ENCODE measurements around the gene CCDC91. TPM values are rescaled to one million over a fixed set of nuclear protein-coding genes. Genes with fewer than 3 reads are reported as not detected.

Gene CCDC91
- total RNA-seq, 4 donors from 2014 or later = 19.0 to 38.1 (median 23.1) TPM

- TF ChIP-seq EP300 (IDR thresholded peaks at IDR 0.05) (no peak), POLR2AphosphoS5 (IDR thresholded peaks at IDR 0.05) (no peak), POLR2A (IDR thresholded peaks at IDR 0.05) (no peak)
- TF ChIP-seq, protein P1, sequence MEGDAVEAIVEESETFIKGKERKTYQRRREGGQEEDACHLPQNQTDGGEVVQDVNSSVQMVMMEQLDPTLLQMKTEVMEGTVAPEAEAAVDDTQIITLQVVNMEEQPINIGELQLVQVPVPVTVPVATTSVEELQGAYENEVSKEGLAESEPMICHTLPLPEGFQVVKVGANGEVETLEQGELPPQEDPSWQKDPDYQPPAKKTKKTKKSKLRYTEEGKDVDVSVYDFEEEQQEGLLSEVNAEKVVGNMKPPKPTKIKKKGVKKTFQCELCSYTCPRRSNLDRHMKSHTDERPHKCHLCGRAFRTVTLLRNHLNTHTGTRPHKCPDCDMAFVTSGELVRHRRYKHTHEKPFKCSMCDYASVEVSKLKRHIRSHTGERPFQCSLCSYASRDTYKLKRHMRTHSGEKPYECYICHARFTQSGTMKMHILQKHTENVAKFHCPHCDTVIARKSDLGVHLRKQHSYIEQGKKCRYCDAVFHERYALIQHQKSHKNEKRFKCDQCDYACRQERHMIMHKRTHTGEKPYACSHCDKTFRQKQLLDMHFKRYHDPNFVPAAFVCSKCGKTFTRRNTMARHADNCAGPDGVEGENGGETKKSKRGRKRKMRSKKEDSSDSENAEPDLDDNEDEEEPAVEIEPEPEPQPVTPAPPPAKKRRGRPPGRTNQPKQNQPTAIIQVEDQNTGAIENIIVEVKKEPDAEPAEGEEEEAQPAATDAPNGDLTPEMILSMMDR (IDR thresholded peaks at IDR 0.05) = no peak
Measured at GRCh38 chr12:28498850-28499249, 308.6 kb downstream of the CCDC91 start.

DNA sequence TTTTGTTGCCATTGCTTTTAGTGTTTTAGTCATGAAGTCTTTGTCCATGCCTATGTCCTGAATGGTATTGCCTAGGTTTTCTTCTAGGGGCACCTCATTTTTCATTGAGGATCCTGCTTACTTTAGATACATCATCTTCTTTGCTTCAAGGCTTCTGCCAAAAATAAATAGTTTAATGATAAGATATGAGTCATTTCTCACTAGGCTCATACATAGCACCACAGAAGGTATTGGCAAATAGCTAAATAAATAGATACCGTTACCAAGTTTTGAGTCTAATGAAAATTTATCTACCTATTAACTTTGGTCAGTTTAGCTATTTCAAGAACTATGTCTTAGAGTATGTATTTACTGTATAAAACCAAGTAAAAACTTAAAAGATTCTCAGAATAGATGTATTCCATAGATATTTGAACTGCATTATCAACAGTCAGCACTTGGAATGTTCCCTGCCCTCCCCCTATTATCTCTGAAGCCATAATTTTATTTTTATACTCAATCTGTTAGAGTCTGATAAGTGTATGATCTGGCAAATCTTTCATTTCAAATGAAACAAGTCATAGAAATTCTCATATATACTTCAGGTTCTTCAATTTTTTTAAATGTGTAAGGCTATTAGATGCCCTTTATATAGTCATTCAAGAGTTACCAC is 310.2 kb downstream of the CCDC91 start:
- no peak overlapping the region for H3K4me3 ChIP-seq
- H3K4me1 ChIP-seq = no peaks in the 10 kb centered on the region
- DNase-seq (ENCODE audit: low spot score in 2 of 2) = no peak
- H3K36me3 ChIP-seq = no peaks in the 10 kb centered on the region
- 75% methylated on average over 1 of the region's 1 CpG for WGBS
- TF ChIP-seq POLR2A (IDR thresholded peaks at IDR 0.05) (no peak), EP300 (IDR thresholded peaks at IDR 0.05) (no peak), POLR2AphosphoS5 (IDR thresholded peaks at IDR 0.05) (no peak)
- TF ChIP-seq, protein P1 (IDR thresholded peaks at IDR 0.05) = no peak
- H3K27ac ChIP-seq = no peak overlapping the region
- no peaks in the 10 kb centered on the region for H3K9me3 ChIP-seq
- H3K27me3 ChIP-seq = no peaks in the 10 kb centered on the region

More at GRCh38 chr12:28498850-28499249, 308.6 kb downstream of the CCDC91 start:
- no peak for DNase-seq (ENCODE audit: low spot score in 2 of 2)
- Histone ChIP-seq H3K27me3 (no peaks in the 10 kb centered on the region), H3K9me3 (no peaks in the 10 kb centered on the region), H3K36me3 (no peaks in the 10 kb centered on the region), H3K27ac (no peak overlapping the region), H3K4me3 (no peak overlapping the region), H3K4me1 (no peaks in the 10 kb centered on the region)
- WGBS = 97% methylated on average over 1 of the region's 1 CpG

DNA sequence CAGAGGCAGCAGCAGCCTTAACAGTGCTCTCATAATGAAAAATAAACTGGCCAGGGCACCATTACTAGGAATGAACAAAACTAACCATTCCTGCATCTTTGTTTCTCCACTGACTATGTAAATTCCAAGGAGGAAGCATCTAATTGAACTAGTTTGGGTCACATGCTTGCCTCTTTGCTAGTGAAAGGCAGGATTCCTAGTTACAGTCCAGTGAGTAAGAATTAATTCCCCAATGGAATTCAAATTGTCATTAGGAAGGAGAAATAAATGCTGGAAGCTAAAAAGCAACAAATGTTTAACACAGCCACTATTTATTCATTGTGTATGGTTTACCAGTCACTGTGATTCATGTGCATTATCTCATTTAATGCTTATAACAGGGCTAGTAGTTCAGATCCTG is 316.0 kb downstream of the CCDC91 start:
- Histone ChIP-seq H3K27me3 (no peaks in the 10 kb centered on the region), H3K9me3 (no peaks in the 10 kb centered on the region), H3K36me3 (no peaks in the 10 kb centered on the region), H3K4me3 (no peak overlapping the region), H3K27ac (no peak overlapping the region), H3K4me1 (no peaks in the 10 kb centered on the region)
- TF ChIP-seq POLR2AphosphoS5 (IDR thresholded peaks at IDR 0.05) = no peak
- TF ChIP-seq, protein P1 (IDR thresholded peaks at IDR 0.05) = no peak
- TF ChIP-seq POLR2A (IDR thresholded peaks at IDR 0.05) = no peak
- TF ChIP-seq EP300 (IDR thresholded peaks at IDR 0.05) = no peak
- no peak for DNase-seq (ENCODE audit: low spot score in 2 of 2)

DNA sequence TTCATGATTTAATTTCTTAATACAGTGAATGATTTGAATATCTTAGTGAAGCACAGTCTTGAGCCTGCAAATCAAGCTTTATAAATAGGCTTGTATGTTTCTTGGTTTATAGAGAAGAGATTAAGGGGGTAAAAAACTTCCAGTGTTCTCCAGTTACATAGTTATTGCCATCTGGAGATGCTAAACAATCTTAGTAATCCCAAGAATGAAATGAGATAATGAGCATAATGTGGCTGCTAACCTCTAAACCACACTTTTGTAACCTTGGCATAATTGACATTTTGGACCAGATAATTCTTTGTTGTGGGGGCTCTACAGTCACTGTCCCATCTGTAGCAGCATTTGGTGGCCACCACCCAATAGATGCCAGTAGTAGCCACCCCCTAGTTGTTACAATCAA is 316.8 kb downstream of the CCDC91 start:
- no peak overlapping the region for H3K4me3 ChIP-seq
- no peak overlapping the region for H3K27ac ChIP-seq
- TF ChIP-seq EP300 (IDR thresholded peaks at IDR 0.05) (no peak), POLR2A (IDR thresholded peaks at IDR 0.05) (no peak), POLR2AphosphoS5 (IDR thresholded peaks at IDR 0.05) (no peak)
- TF ChIP-seq, protein P1 (IDR thresholded peaks at IDR 0.05) = no peak
- no peaks in the 10 kb centered on the region for H3K27me3 ChIP-seq
- no peaks in the 10 kb centered on the region for H3K36me3 ChIP-seq
- no peaks in the 10 kb centered on the region for H3K9me3 ChIP-seq
- DNase-seq (ENCODE audit: low spot score in 2 of 2) = no peak
- no peaks in the 10 kb centered on the region for H3K4me1 ChIP-seq

GRCh38 chr12:28507867-28508266 is 317.6 kb downstream of the CCDC91 start:
- Histone ChIP-seq H3K27ac (no peak overlapping the region), H3K9me3 (no peaks in the 10 kb centered on the region), H3K36me3 (no peaks in the 10 kb centered on the region), H3K4me3 (no peak overlapping the region), H3K27me3 (no peaks in the 10 kb centered on the region), H3K4me1 (no peaks in the 10 kb centered on the region)
- TF ChIP-seq EP300 (IDR thresholded peaks at IDR 0.05) (no peak), POLR2AphosphoS5 (IDR thresholded peaks at IDR 0.05) (no peak), POLR2A (IDR thresholded peaks at IDR 0.05) (no peak)
- TF ChIP-seq, protein P1 (IDR thresholded peaks at IDR 0.05) = no peak
- DNase-seq (ENCODE audit: low spot score in 2 of 2) = no peak
- 93% methylated on average over 3 of the region's 3 CpGs for WGBS

Measured in suprapubic skin (tissue), 4 donors.